T-helper 1 cell treated with Interleukin-12 subunit alpha and Interleukin-12 subunit beta and Interleukin-4 antibody, amounts not matched to agents 30 ng/mL and 1 ng/mL, for 36 hours (primary cell): ENCODE measurements around the gene NCAM1. TPM values are rescaled to one million over a fixed set of nuclear protein-coding genes. Genes with fewer than 3 reads are reported as not detected.

Experiments used
- intact Hi-C: fragments of 100-400 bp; cut with micrococcal nuclease; formaldehyde crosslinking; loops from one replicate; pipeline ENCODE4 v1.15.1; 2024
- total RNA-seq: library from RNA; stranded (reverse); gene quantifications from 2 replicates; pipeline ENCODE4 v1.2.3, GENCODE V29; 2022

The NCAM1 gene
- total RNA-seq, 1 donor from 2014 or later = 1.8 TPM

DNA sequence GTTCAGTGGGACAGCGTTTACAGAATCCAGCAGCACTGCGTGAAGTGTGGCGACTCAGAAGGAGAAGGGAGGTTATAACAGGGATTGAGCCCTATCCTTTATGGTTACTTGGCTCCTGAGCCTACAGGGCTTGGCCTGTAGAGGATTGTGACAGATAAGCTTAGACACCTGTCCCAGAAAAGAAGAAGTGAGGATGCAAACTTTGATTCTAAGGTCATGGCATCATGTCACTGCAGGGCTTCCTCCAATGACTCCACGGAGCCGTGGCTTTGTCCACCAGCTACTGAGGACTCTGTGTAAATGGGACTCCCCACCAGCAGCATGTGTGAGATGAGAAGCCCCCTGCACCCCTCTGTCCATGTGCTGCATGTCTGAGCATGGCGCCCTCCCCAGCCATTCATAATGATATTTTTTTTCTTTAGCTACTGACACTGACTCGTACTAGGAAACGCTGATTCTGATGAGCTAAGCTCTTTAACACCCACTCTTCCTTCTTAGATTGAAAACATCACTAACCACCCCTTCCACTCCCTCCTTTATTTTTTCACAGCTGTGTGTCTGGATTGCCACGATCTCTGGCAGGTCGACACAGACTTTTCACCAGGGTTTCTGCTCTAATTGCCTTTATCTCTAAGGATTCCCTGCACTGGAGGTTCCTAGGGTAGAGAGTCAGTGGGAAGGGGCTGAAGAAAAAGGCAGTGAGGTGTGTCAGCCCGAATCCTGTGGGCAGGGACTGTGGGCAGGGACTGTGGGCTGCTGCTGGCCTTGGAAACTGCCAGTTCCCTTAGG lies 287.7 kb downstream of the NCAM1 start:
- intact Hi-C loops = no loop called here

GRCh38 chr11:113249491-113249763 lies 288.2 kb downstream of the NCAM1 start:
- intact Hi-C loops = no loop called here

- intact Hi-C loops = no loop called here
Measured at GRCh38 chr11:113249786-113250185, 288.6 kb downstream of the NCAM1 start.

DNA sequence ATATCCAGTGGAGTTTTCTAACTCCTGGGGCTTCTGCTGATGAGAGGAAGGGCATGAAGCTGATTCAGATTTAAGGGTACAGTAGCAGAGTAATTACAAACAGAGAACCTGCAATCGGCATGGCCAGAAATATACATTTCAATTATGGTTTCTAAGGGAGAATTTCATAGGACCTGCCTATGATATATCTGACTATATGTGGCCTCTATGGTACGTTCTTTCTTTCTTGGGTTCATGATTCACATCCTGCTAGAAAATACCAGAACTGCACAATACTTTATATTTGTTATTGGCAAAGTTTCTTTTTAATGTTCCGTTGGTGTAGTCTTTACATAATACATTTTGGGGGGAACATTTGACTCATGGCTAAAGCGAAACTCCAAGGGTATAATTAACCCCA lies 290.1 kb downstream of the NCAM1 start:
- intact Hi-C loops = no loop called here

DNA sequence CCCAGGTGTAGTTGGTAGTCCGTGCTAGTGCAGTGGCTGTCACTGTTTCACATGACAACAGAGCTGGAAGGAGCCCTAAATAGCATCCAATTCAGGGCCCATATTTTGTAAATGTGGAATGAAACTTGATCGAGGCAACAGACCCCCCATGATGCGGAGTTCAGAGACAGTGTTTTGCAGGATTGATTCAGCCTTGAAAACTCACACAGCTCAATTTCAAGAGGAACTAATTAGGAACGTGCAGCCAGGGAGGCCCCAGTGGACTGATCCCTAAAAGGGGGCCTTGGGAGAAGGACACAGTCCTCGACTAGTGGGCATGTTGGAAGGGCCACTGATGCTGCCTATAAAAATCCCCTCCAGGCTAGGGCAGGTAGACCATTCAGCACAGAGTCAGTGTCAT lies 292.2 kb downstream of the NCAM1 start:
- intact Hi-C loops = no loop called here

GRCh38 chr11:113255096-113255495 lies 293.9 kb downstream of the NCAM1 start:
- intact Hi-C loops = no loop called here

- intact Hi-C loops = no loop called here
Measured at GRCh38 chr11:113255741-113256140, 294.5 kb downstream of the NCAM1 start.

GRCh38 chr11:113256431-113257202 lies 295.4 kb downstream of the NCAM1 start:
- intact Hi-C loops = no loop called here

- intact Hi-C loops = loop anchor here (2.0 kb wide), 1 partner anchor 17 kb away; no protein-coding TSS in a partner anchor
Measured at GRCh38 chr11:113260096-113260425, 298.8 kb downstream of the NCAM1 start.

- intact Hi-C loops = loop anchor here (2.0 kb wide), 1 partner anchor 18 kb away; no protein-coding TSS in a partner anchor
Measured at GRCh38 chr11:113260541-113260940, 299.3 kb downstream of the NCAM1 start.

DNA sequence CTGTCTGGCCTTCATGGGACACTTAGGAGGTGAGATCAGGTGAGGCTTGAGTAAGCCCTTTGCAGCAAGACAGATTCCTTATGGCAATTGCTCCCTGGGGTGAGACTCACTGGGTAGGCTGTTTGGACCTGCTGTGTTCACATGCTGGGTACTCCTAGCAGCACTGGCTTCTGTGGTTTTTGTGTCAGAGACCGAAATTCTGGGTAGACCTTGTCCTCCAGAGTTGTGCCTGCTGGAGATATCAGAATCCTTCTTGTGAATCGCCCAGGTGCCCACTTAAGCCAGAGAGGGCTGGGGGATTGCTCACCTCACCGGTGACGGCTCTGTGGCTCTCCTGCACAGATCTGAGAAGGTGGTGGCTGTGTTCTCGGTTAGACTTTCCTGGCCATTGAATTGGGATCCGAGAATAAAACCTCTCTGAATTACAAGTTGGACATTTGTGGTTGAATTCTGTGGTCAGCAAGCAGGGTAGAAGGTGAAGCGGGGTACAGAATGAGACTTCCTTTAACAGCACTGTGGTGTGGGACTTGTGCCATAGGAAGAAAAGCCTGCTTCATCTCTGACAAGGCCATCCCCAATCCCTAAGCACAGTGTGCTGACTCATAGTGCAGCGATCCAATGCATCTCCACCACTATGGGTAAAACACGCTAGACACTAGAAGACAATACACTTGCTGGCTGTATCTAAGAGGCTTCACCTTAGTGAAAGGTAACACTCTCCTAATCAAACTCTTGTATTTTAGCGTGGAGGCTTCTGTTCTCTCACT lies 300.7 kb downstream of the NCAM1 start:
- intact Hi-C loops = loop anchor here (2.0 kb wide), 1 partner anchor 19 kb away; no protein-coding TSS in a partner anchor

DNA sequence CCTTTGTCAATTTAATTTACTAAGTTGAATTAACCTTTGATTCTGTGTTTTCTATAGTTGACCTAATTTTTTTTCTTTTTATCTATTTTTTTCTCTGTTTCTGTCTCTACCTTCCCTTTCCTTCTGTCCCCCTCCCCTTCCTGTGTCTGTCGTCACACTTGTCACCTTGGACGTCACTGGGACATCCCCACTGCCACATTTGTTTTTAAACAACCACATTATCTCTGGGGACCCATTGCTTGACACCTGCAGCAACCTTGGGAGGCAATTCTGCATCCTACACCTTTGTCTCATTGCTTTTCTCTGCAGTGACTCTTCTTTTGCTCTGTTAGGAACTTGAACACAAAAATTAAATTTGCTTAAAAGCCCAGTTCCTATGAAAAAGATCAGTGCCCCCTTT lies 301.4 kb downstream of the NCAM1 start:
- intact Hi-C loops = no loop called here

- intact Hi-C loops = no loop called here
Measured at GRCh38 chr11:113263458-113264259, 302.4 kb downstream of the NCAM1 start.

DNA sequence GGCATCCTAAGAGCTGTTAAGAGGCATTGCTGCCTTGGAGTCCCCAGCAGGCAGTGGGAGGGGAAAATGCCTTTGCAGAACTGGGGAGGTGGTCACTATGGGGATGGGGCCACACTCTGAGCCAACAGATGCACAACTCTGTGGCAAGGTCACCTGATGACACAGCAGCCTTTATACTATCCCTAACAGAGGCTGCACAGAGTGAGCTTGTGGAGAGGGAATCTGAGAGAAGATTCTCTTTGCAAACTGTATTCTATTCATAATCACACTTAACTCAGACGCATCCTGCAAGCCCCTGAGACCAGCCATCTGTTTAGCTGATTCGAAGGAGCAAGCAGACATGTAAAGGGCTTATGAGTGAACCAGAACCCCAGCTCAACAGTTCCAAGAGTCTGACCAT lies 304.1 kb downstream of the NCAM1 start:
- intact Hi-C loops = no loop called here

DNA sequence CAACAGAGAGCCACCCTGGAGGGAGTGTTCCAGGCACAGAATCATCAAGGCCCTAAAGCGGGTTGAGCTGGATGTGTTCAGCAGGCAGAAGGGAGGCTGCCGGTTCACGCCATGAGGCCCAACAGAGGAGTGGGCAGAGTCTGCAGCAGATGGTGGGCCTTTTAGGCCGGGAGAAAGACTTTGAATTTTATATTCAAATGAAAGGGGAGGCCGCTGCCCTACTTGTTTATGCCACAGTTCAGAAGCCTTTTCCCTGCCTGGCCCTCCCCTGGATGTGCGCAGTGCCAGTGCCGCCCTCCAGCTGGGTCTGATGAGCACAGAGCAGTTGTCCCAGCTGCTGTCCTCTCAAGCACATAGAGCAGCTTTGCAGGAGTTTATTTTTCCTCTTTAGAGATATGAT lies 306.3 kb downstream of the NCAM1 start:
- intact Hi-C loops = no loop called here

GRCh38 chr11:113269096-113269495 lies 307.9 kb downstream of the NCAM1 start:
- intact Hi-C loops = no loop called here

DNA sequence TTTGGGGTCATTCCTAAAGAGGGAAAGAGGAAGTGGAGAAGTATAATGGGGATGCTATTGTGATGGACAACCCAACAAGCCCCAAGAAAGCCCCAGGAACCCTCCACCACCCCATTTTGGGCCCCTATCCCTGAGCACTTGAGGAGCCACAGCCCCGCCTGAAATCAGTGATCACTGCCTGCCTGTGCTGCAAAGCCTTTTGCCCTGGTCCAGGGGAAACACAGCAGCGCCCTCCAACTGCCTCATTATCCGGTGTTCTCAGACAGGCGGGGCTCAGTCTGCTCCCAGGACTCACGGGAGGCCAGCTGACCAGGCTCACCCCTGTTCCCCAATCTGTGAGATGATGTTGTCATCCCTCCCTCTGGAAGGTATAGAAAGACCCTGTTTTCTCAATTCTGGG lies 308.4 kb downstream of the NCAM1 start:
- intact Hi-C loops = no loop called here

GRCh38 chr11:113270080-113270479 lies 308.9 kb downstream of the NCAM1 start:
- intact Hi-C loops = no loop called here

DNA sequence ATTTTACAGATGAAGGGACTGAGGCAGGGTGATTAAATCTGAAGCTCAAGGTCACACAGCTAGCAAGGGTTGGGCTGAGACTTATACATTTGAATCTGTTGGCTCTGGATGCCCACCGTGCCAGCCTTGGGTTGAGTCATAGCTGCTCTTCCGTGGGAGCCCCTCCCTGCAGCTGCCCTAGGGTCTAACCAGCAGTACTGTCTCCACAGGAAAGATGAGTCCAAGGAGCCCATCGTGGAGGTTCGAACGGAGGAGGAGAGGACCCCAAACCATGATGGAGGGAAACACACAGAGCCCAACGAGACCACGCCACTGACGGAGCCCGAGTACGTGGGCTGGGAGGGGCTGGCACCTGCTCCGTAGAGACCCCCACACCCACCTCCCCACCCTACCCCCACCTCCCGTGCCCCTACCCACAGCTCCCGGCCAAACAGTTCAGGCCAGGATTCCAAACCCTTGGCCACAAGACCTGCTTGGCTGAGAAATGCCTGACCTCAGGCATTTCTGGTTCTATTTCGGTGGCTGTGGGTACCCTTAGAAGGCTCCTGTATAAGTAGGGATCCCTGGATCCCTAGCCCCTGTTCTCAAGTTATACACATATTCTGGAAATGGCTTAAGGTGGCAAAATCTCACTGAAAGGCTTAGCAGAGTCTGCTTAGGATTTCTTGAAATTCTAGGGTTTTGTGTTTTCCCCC lies 310.5 kb downstream of the NCAM1 start:
- intact Hi-C loops = no loop called here

- intact Hi-C loops = no loop called here
Measured at GRCh38 chr11:113272281-113272680, 311.1 kb downstream of the NCAM1 start.
